Effector memory CD4-positive, alpha-beta T cell (primary cell): ENCODE results near the gene COL10A1.

Experiments used
- DNase-seq, 3 donors: peaks; one replicate each; pipeline ENCODE4 v3.0.0-alpha.2; 2020
- H3K27ac ChIP-seq: 2 replicates; pipeline ENCODE4 v1.7.0; 2013; ENCODE audit warnings: mild to moderate bottlenecking, low read length, moderate library complexity; ENCODE audit not compliant: insufficient read depth, poor library complexity, severe bottlenecking
- H3K27me3 ChIP-seq: replicated peaks from 2 replicates; pipeline ENCODE4 v1.7.0; 2013; ENCODE audit warnings: mild to moderate bottlenecking, low read length; ENCODE audit not compliant: insufficient read depth, control insufficient read depth, poor library complexity, severe bottlenecking
- H3K36me3 ChIP-seq: 2 replicates; pipeline ENCODE4 v1.7.0; 2013; ENCODE audit warnings: mild to moderate bottlenecking, low read length, moderate library complexity; ENCODE audit not compliant: control insufficient read depth, insufficient read depth
- H3K4me1 ChIP-seq: 2 replicates; pipeline ENCODE4 v1.7.0; 2013; ENCODE audit warnings: low read length, mild to moderate bottlenecking; ENCODE audit not compliant: control insufficient read depth, insufficient read depth, poor library complexity, severe bottlenecking
- H3K4me3 ChIP-seq: 2 replicates; pipeline ENCODE4 v1.7.0; 2013; ENCODE audit warnings: low read length, low read depth, mild to moderate bottlenecking; ENCODE audit not compliant: insufficient read depth, poor library complexity, severe bottlenecking
- H3K9me3 ChIP-seq: 2 replicates; pipeline ENCODE4 v1.7.0; 2013; ENCODE audit warnings: mild to moderate bottlenecking, low read length, moderate library complexity; ENCODE audit not compliant: control insufficient read depth

The COL10A1 gene

GRCh38 chr6:116127771-116128493 lies 2.0 kb upstream of the COL10A1 start:
- no peak overlapping the region for H3K27ac ChIP-seq
- H3K27me3 ChIP-seq = no peaks in the 10 kb centered on the region
- no peak for DNase-seq
- H3K9me3 ChIP-seq = no peaks in the 10 kb centered on the region
- no peaks in the 10 kb centered on the region for H3K36me3 ChIP-seq
- no peak overlapping the region for H3K4me3 ChIP-seq
- H3K4me1 ChIP-seq = no peaks in the 10 kb centered on the region

DNA sequence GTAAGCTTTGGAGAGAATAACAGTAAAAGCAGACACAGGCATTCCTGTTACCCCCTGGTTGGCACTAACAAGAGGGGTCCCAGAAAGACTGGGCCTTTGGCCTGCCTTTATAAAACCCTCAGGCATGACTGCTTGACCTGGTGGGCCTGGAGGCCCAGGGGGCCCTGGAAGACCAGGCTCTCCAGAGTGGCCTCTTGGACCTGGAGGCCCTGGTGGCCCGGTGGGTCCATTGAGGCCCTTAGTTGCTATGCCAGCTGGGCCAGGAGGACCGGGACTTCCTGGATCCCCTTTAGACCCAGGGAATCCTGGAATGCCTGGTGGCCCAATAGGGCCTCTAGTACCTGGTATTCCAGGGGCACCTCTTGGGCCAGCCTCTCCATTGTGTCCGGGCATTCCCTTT lies 5.5 kb downstream of the COL10A1 start:
- no peak overlapping the region for H3K27ac ChIP-seq
- H3K4me1 ChIP-seq = no peaks in the 10 kb centered on the region

DNA sequence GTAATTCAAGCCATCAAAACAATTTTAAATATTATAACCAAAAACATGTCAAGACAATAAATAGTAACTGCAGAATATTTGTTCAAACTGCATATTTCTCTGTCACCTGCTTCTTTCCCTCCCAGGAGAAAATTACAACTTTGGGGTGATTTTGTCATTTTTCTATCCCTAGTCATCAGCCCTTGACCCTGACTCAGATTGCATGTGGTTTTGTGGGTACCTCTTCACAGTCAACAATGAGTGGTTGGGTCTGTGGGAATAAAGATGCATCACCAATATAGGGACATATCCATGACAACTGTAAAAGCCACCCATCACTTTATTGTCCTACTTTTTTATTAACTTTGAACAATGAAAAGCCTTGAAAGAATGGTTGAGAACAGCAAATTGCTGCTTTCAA lies 7.3 kb downstream of the COL10A1 start:
- DNase-seq = no peak
- peaks cover 40% of the 10 kb centered on the region for H3K36me3 ChIP-seq
- H3K9me3 ChIP-seq = no peaks in the 10 kb centered on the region
- no peaks in the 10 kb centered on the region for H3K27me3 ChIP-seq
- H3K27ac ChIP-seq = no peak overlapping the region
- H3K4me1 ChIP-seq = no peaks in the 10 kb centered on the region
- no peak overlapping the region for H3K4me3 ChIP-seq

More for the DNA sequence above, 5.5 kb downstream of the COL10A1 start:
- Histone ChIP-seq H3K9me3 (no peaks in the 10 kb centered on the region), H3K27me3 (no peaks in the 10 kb centered on the region), H3K4me3 (no peak overlapping the region), H3K36me3 (peaks cover 27% of the 10 kb centered on the region)
- DNase-seq = no peak

- no peaks in the 10 kb centered on the region for H3K27me3 ChIP-seq
- H3K36me3 ChIP-seq = peaks cover 55% of the 10 kb centered on the region
- no peaks in the 10 kb centered on the region for H3K4me1 ChIP-seq
- no peak overlapping the region for H3K27ac ChIP-seq
- H3K9me3 ChIP-seq = no peaks in the 10 kb centered on the region
- H3K4me3 ChIP-seq = no peak overlapping the region
- no peak for DNase-seq
Observed at GRCh38 chr6:116115781-116116180, 10.2 kb downstream of the COL10A1 start.

DNA sequence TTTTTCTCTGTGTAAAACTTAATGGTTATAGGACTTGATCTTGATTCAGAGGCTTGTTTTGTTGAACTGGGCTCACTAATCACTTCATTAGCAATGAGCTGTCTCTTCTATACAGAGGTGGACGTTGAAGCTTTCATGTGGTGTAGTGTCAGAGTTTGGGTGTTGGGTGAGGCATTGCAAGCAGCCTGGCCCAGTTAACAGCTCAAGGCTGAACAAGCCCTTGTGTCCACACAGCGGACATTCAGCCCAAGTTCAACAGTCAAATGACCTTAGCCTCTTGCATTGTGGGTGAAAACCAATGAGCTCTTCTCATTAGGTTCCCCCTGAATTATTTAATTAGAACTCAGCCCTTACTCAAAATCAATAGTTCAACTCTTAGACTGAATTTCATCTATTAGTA lies 12.5 kb downstream of the COL10A1 start:
- H3K36me3 ChIP-seq = peaks cover 58% of the 10 kb centered on the region
- H3K27me3 ChIP-seq = no peaks in the 10 kb centered on the region
- no peak for DNase-seq
- H3K9me3 ChIP-seq = no peaks in the 10 kb centered on the region
- H3K4me1 ChIP-seq = no peaks in the 10 kb centered on the region
- H3K27ac ChIP-seq = no peak overlapping the region
- H3K4me3 ChIP-seq = no peak overlapping the region

DNA sequence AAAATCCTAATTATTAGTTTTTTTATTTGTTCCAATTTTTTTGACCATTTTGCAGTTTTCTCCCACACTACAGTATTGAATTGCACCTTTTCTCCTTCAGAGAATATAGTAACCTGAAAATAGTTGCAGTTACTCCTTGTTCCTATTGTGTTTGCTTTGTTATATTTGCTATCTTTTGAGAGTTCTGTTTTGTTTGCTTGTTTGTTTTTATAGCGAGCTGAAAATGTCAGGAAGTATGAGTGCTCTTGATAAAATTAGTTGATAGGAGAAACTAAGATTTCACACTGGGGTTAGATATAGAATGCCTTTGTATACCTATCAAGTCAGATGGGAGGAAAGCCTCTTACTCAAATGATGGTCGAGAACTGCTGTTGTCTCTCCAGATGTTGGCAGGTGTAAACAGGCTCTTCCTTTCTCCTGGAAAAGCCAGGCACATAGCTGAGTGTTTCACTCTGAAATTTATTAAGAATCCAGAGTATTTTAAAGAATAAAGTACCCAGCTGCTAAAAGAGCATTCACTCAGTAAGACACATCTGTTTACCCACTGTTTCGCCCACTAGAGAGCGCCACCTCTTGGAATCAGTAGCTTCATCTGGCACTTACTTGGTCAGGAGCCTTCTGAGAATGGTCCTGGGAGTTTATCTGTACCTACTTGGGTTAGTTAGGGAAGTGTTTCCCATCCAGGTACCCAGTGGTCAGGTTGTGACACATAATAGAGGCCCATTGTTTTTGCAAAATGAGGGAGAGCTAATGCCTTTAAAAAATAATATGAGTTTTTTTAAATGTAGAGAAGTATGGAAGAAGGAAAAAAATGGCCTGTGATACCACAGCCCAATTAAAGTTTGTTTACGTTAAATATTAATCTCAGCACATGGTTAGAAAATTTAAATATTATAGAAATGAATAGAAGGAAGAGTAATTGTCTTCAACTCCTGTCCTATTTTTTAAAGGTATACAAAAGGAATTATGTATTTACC lies 14.1 kb downstream of the COL10A1 start:
- Histone ChIP-seq H3K27ac (no peak overlapping the region), H3K4me3 (no peak overlapping the region), H3K4me1 (no peaks in the 10 kb centered on the region), H3K27me3 (no peaks in the 10 kb centered on the region), H3K36me3 (peaks cover 53% of the 10 kb centered on the region), H3K9me3 (no peaks in the 10 kb centered on the region)
- no peak for DNase-seq

DNA sequence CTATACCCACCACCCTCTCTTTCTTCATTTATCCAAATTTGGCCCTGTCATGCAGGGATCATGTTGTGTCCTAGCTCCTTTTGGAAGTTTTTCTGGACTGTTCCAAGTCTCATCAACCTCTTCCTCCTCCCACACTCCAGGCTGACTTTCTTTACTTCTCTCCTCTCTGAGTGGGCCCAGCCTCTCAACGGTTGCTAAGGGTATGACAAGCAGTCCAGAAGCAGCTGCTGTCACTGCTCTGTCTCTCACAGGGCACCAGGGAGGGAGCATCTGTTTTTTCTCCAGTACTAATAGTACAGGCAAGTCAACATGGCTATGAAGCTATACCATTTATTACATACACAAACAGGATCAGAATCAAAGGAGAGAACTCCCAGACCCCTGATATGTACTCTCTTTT lies 17.1 kb downstream of the COL10A1 start:
- H3K27ac ChIP-seq = no peak overlapping the region
- no peak for DNase-seq
- peaks cover 39% of the 10 kb centered on the region for H3K36me3 ChIP-seq
- no peaks in the 10 kb centered on the region for H3K27me3 ChIP-seq
- no peak overlapping the region for H3K4me3 ChIP-seq
- no peaks in the 10 kb centered on the region for H3K9me3 ChIP-seq
- no peaks in the 10 kb centered on the region for H3K4me1 ChIP-seq

DNA sequence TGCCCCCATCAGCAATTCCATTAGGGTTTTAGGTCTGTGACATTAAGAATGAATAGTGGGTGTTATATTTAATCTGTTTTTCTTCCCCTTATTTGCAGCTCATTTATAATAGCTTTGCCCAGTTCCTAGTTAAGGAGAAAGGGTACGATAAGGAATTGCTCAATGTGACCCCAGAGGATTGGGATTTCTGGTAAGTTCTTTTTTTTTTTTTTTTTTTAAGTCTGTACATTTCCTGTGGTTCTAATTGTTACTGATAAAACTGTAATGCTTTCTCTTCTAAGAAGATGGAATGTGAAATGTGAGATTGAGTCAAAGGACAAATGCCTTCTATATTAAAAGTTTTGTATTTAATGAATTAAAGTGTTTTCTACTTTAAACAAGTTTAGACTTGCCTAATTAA lies 19.8 kb downstream of the COL10A1 start:
- Histone ChIP-seq H3K27ac (no peak overlapping the region), H3K36me3 (peaks cover 25% of the 10 kb centered on the region), H3K4me3 (no peak overlapping the region), H3K4me1 (peaks cover 22% of the 10 kb centered on the region), H3K27me3 (no peaks in the 10 kb centered on the region), H3K9me3 (no peaks in the 10 kb centered on the region)
- no peak for DNase-seq

- DNase-seq = no peak
- H3K27me3 ChIP-seq = no peaks in the 10 kb centered on the region
- no peak overlapping the region for H3K4me3 ChIP-seq
- H3K9me3 ChIP-seq = no peaks in the 10 kb centered on the region
- peaks cover 23% of the 10 kb centered on the region for H3K4me1 ChIP-seq
- H3K36me3 ChIP-seq = peaks cover 16% of the 10 kb centered on the region
- no peak overlapping the region for H3K27ac ChIP-seq
Observed at GRCh38 chr6:116105247-116105646, 20.7 kb downstream of the COL10A1 start.

DNA sequence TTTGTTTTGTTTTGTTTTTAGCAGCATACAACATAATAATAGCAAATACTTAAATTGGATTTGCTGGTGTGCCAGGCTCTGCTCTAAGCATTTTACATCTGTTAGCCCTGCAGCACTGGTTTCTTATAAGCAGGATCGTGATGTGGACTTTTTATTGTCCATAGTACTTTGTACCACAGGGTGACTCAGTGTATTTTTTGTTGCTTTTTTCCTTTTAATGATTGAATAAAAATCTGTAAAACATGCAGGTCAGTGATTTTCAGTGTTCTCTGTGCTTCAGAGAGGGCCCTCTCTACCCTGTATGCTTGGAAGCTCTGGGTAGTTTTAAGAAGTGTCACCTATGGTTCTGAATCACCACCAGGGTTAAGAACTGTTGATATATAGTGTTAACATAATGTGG lies 21.3 kb downstream of the COL10A1 start:
- H3K4me3 ChIP-seq = no peak overlapping the region
- no peak for DNase-seq
- no peak overlapping the region for H3K27ac ChIP-seq
- no peaks in the 10 kb centered on the region for H3K27me3 ChIP-seq
- peaks cover 26% of the 10 kb centered on the region for H3K4me1 ChIP-seq
- peaks cover 12% of the 10 kb centered on the region for H3K36me3 ChIP-seq
- no peaks in the 10 kb centered on the region for H3K9me3 ChIP-seq
